ENCODE results near the gene DENND5B.

- TF ChIP-seq ZNF362 (tag by site-specific recombination; IDR thresholded peaks at IDR 0.05) (no peak), CTCF (tag by site-specific recombination; IDR thresholded peaks at IDR 0.05) (no peak), ZNF292 (tag by site-specific recombination; IDR thresholded peaks at IDR 0.05; ENCODE audit: borderline replicate concordance, low read depth) (no peak), TCF7L2 (IDR thresholded peaks at IDR 0.05; ENCODE audit: borderline replicate concordance, low read depth, low read length) (no peak), SP2 (tag by site-specific recombination; IDR thresholded peaks at IDR 0.05) (no peak), REST (tag by site-specific recombination; IDR thresholded peaks at IDR 0.05) (no peak), ZNF830 (tag by site-specific recombination; IDR thresholded peaks at IDR 0.05; ENCODE audit: low read depth) (no peak)
Observed at GRCh38 chr12:31528095-31528494, 62.8 kb downstream of the DENND5B start.

Data from HEK293 (cell line).